AG08395 (cell line): ENCODE results near the gene RNPC3.
"Not testable (repeated sequence)": the region's sequence is repeated elsewhere in the genome, so short reads cannot be mapped to it uniquely, and the experiment has no call there.

Experiments
- DNase-seq: peaks from one replicate; pipeline ENCODE4 v3.0.0; 2012; ENCODE audit warnings: mixed read lengths, low spot score

RNPC3 gene

GRCh38 chr1:103560427-103560826, 34.9 kb downstream of the RNPC3 start:
- DNase-seq: no peak

- not testable (repeated sequence) for DNase-seq
Observed at GRCh38 chr1:103561124-103561523, 35.6 kb downstream of the RNPC3 start.

GRCh38 chr1:103561643-103562395, 36.3 kb downstream of the RNPC3 start:
- no peak for DNase-seq

- no peak for DNase-seq
Observed at GRCh38 chr1:103563056-103563455, 37.6 kb downstream of the RNPC3 start.

GRCh38 chr1:103569493-103569892, 44.0 kb downstream of the RNPC3 start:
- DNase-seq: no peak

GRCh38 chr1:103571289-103571688, 45.8 kb downstream of the RNPC3 start, which contains the start of gene AMY2B:
Gene AMY2B (plus strand): TSS chr1:103571589. CDS start chr1:103571603, 14 bp downstream.
- DNase-seq: not testable (repeated sequence)

GRCh38 chr1:103576065-103576464, 50.6 kb downstream of the RNPC3 start:
- no peak for DNase-seq

GRCh38 chr1:103576784-103577183, 51.3 kb downstream of the RNPC3 start:
- not testable (repeated sequence) for DNase-seq

- no peak for DNase-seq
Observed at GRCh38 chr1:103582464-103582863, 57.0 kb downstream of the RNPC3 start.

GRCh38 chr1:103583887-103584286, 58.4 kb downstream of the RNPC3 start:
- DNase-seq: no peak

- no peak for DNase-seq
Observed at GRCh38 chr1:103584537-103584936, 59.0 kb downstream of the RNPC3 start.

- DNase-seq: not testable (repeated sequence)
Observed at GRCh38 chr1:103602740-103603139, 77.2 kb downstream of the RNPC3 start.
